Subcutaneous adipose tissue (tissue), 4 donors: ENCODE data around the gene GNG5. TPM values are rescaled to one million over a fixed set of nuclear protein-coding genes. Genes with fewer than 3 reads are reported as not detected.

ENCODE experiments used
- CTCF ChIP-seq: fragments of 450-650 bp; IDR thresholded peaks from one replicate; pipeline ENCODE4 v1.5.1; 2016; ENCODE audit warnings: low read depth, mild to moderate bottlenecking, control low read depth, antibody characterized with exemption, moderate library complexity
- total RNA-seq, 4 donors: library from RNA; depleted of rRNA; stranded (reverse); fragments of >200 nt; gene quantifications; one replicate each; pipeline ENCODE4 v1.1.0, GENCODE V29; 2016

The GNG5 gene
- total RNA-seq, 4 donors from 2014 or later: 62.1 to 114 (median 81.6) TPM

- no peak for TF ChIP-seq CTCF
Measured at GRCh38 chr1:84488107-84488506, 18.3 kb downstream of the GNG5 start.

GRCh38 chr1:84481317-84481716 lies 25.1 kb downstream of the GNG5 start:
- TF ChIP-seq CTCF: no peak

- no peak for TF ChIP-seq CTCF
Measured at GRCh38 chr1:84480650-84481049, 25.7 kb downstream of the GNG5 start.

GRCh38 chr1:84479998-84480397 lies 26.4 kb downstream of the GNG5 start:
- TF ChIP-seq CTCF: no peak

- no peak for TF ChIP-seq CTCF
Measured at GRCh38 chr1:84478876-84479868, 27.2 kb downstream of the GNG5 start, which contains the start of gene RPF1. Gene RPF1 (plus strand): TSS chr1:84479266. CDS start chr1:84479282, 16 bp downstream.

- TF ChIP-seq CTCF: no peak
Measured at GRCh38 chr1:84476225-84476624, 30.2 kb downstream of the GNG5 start.

- no peak for TF ChIP-seq CTCF
Measured at GRCh38 chr1:84467298-84467697, 39.1 kb downstream of the GNG5 start.
